HG03103 (cell line): Measurements from ENCODE around the gene MTARC2.
A peak's percentile ranks its signal among the peaks of the same experiment; 100 is the strongest.

ENCODE experiments used
- ATAC-seq: cut with Tn5 transposase; IDR thresholded peaks from one replicate; pipeline ENCODE4 v1.9.1; 2021; ENCODE audit warnings: low read depth; ENCODE audit not compliant: unreplicated experiment

MTARC2 gene

DNA sequence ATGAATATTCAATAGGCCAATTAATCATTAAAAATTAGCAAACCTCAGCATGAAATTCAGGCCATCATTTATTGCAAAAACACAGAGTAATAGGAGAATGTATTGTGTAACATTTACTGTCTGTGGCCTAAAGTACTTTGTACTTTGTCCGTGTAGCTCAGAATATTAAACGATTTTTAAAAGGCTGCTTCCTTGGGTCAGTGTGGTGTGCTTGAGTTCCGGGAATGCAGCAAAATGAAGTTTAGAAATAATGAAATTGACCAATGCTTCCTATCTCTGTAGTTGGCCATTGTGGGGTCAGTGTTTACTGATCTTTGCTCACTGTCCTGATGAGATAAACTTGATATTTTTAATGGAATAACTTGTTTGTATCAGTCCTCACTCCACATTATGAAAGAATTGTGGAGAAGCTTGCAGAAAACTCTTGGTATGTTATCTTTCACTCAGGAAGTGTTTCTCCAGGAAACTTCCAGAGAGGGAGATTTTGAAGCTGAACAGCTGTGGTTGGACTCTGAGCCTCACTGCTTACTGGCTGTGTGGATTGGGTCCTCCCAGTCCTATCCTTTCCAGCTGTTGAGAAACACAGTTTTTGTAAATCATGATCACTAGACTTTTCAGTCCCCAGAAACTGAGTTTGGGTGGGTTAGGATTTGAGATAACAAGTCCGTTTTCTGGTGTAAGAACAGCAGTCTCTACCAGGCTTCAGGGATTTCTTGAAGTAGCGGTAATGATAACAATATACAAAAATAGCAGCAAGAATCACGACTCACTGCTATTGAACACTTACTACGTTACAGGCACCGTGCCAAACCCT is 19.4 kb downstream of the MTARC2 start:
- ATAC-seq = no peak

DNA sequence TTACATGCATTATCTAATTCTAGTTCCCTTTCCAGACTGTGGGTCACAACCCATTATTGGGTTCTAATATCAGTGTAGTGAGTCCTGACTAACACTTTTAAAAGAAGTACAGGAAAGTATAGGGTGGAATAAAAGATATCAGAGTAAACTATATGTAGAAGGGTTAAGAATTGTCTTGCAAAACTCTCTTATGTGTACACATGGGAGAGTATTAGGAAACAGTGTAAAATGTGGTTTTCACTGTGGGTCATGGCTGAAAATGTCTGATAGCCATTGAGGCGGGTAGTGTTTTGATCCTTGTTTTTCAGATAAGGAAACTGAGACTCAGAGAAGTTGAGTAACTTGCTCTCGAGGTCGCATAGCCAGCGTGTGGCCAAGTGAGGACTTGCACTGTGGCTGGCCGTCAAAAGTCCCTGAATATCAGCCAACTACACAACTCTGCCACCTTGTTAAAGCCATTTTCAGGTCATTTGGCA is 20.0 kb downstream of the MTARC2 start:
- no peak for ATAC-seq

DNA sequence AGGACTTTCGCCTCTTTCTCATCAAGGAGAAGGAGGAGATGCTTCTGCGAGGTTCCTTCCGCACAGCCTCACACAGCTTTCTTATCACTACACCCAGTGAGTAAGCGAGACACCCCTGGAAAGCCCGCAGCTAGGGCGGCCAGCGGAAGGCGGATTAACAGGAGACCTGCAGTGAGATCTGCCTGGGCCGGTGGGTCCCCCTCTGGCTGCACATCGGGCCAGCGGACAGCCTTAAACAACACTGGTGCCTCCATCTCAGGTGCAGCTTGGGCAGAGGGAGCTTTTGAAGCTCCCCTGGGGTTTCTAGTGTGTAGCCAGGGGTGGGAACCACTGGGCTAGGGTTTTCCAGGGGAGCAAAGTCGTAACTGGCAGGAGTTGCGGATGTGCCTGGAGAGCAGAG is 21.1 kb downstream of the MTARC2 start:
- ATAC-seq = no peak

DNA sequence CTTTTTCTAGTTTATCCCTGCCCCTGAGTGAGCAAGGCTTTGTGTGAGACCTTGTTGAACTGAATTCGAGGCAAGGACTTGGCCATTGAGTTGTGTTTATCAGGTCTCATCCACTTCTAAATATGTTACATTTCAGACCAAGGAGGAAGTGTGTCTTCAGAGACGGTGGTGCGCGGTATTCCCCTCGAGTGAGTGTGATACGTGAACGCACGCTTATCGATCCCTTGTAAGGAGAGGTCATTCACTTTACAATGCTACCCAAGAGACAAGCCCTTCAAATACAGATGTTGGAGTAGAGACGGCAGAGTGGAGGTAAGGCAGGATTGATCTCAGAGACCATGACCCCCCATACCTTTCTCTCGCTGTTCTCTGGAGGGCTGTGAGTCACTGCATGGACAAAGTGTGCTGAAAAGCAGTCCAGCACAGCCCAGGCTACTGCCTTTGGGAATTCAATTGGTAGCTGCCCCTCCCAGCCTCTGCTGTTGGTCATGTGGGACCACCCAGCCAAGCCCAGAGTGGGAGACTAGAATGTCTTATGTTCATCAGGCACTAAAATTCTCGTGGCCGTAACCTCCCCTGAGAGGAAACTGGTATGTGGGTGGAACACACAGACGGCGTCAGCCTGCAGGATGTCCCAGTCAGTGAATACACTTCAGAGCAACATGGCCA is 22.3 kb downstream of the MTARC2 start:
- peak; percentile 69 for ATAC-seq

DNA sequence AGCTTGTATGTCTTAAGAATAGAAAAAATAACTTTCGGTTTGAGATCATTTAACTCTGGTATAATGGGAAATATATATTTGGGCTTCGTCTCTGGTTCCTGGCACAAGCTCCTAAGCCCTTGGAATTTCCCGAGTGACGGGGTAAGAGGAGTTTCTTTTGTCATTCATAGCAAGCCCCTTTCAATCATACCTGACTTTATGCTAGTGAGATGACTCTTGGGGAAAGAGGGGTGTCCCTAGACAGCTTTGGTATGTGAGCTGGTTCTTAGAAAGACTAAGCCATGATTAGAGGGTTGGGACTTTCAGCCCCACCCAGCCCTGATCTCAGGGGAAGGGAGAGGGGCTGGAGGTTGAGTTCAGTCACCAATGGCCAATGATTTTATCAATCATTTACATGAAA is 24.7 kb downstream of the MTARC2 start:
- no peak for ATAC-seq

DNA sequence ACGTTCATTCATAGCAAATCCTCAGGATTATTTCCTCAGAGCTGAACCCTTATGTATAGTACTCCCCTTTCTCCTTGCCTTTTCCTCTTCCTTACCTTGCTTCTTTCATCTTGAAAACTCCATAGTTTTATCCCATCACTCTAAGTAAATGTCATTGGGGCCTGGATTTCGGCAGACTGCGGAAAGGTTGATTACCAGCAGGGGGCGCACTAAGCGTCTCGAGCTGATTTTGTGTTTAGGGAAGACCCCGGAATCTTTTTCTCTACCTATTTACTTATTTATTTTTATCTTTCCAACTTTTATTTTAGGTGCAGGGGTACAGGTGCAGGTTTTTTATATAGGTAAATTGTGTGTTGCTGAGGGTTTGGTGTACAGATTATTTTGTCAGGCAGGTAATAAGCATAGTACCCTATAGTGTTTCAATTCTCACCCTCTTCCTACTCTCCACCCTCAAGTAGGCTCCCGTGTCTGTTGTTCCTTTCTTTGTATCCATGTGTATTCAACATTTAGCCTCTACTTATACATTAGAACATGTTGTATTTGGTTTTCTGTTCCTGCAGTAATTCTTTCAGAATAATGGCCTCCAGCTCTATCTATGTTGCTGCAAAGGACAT is 27.2 kb downstream of the MTARC2 start:
- ATAC-seq = no peak

DNA sequence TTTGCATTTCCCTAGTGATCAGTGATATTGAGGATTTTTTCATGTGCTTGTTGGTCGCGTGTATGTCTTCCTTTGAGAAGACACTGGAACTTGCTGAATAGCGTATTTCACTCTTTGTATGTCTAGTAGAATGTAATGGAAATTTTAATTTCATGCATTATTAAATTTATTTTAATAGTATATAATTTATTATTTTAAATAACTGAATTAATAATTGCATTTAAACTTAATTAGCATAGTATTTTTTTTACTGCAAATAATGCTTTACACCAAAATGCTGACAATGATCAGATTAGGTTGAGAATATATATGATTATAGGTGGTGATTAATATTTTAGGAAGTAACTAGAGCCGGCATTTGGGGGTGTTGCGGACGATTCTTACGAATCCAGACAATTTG is 28.1 kb downstream of the MTARC2 start:
- ATAC-seq = no peak

DNA sequence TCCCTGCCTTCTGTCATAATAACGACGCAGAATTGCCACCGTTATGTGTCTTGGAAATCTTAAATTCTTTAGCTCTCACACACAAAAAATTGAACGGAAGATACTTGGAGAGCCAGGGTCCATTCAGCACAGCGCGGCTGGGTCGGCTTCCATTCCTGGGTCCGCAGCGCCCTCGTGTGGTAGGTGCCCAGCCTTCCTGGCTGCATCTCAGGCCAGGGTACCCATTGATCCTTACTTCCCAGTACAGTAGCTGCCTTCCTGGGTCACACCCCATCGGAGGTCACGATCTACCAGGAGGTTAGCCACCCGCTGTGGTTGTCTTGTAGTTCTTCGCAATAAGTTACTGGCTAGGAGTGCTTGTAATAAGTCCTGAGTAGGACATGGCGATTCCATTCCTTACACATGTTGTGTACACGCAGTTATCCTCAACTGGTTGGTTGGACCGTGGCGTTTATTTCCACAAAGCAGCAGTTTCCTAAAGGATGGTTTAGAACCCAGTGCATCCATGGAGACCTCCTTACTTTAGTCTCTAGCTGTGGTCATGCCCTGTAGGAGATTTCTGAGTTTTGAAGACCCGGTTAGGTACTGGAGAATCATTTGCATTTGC is 28.7 kb downstream of the MTARC2 start:
- peak; percentile 75 for ATAC-seq

DNA sequence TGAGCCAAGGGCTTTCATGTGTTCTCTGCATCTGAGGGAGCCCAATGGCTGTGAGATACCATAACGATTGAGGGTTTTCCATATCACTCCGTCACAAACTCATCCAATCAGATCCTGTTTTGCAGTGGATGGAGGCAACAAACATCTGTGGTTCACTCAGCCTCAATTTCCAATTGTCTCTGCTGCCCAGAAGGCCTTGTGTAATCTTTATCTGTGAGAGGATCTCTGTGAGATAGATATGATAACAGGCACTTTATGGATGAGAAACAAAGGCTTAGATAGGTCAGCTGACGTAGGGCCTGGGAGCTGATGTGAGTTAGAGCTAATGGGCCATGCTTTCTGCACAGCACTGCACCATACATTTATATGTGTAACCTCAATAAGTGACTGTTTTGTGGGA is 35.3 kb downstream of the MTARC2 start:
- ATAC-seq = no peak

DNA sequence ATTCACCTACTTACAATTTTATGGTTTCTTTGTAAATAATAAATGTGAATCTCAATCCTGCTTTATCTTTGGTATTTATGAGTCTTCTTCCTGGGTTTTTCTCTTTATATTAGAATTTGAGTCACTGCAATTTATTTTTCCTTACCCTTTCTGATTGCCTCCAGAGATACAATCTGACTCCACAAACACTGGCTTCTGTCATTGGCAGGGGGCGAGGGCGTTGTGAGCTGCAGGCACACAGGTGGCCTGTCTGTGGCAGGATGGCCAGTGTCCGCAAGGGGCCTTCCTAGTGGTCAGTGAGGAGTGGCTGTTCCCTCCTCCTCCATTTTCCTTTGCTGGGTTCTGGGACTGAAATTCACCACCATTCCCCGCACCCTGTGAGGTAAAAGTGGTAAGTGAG is 36.6 kb downstream of the MTARC2 start:
- ATAC-seq = no peak

DNA sequence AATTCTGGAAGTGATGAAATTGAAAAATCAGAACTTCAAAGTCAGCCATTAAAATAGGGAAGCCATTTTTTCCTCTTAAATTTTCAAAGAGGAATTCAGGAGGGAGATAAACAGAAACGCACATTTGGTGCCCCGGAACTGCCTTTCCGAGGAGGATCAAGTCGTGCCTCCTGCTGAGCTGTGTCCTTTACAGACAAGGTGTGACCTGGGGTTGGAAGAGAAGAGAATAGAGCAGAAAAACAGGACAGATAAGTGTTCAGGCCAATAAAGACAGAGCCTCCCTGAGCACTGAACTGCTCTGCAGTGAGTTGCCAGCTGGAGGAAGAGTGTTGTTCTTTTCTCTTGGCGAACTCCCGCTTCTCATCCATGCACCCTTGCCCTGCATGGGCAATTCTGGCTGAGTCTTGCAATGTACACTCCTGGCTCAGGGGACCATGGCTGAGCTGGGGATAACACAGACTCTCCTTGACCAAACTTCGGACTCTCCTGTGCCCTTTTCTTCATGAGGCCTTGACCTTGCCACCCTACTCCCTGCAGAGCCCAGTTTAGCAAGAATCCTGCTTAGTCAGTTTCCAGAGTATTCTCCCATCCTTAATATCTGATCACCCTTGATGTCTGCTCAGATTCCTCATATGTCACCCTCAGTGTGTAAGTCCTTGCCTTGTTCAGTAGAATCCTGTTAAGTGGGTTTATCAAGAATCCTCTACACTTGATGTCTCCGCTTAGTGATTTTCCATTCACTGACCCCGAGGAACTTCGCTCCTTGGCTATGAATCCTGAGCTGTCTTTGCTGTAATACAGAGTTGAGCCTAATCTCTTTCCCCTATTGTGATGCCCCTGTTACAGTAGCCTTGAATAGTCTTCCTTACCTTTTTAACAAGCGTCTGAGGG is 37.3 kb downstream of the MTARC2 start:
- no peak for ATAC-seq

DNA sequence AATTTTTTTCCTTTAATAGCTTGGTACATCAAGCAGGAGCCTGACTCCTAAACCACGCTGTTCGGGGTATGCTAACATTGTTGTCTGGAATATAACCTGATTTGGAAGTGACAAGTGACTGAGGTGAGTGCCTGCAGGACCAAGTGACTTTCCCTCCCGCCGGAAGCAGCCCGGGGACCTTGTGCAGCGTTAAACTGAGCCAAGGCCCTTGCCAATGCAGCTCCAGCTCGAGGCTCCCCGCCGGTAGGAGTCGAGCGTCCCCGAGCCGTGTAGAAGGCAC is 37.9 kb downstream of the MTARC2 start:
- ATAC-seq = peak; percentile 24

DNA sequence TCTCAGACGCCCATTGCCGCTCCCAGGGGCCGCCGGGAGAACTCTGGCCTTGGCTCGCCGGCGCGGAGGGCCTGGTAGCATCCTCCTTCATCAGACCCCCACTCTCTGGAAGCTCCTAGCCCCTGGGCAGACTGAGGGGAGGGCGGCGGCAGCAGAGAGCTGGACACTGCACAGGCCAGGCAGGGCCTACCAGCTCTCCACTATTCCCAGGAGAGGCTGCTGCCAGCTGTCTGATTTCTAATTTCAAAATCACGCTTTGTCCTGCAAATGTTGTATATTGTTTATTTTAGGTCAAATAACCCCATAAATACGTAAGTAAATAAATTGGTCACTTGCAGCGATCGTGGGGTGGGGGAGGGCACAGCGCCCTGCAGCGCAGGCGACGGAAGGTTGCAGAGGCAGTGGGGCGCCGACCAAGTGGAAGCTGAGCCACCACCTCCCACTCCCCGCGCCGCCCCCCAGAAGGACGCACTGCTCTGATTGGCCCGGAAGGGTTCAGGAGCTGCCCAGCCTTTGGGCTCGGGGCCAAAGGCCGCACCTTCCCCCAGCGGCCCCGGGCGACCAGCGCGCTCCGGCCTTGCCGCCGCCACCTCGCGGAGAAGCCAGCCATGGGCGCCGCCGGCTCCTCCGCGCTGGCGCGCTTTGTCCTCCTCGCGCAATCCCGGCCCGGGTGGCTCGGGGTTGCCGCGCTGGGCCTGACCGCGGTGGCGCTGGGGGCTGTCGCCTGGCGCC is 38.4 kb downstream of the MTARC2 start, which contains the start of gene MTARC1:
Gene MTARC1, plus strand, starts transcription at position 577 of the 732 bp plus-strand sequence. Its CDS starts 32 bp downstream, at position 609.
- peak; percentile 74 for ATAC-seq

DNA sequence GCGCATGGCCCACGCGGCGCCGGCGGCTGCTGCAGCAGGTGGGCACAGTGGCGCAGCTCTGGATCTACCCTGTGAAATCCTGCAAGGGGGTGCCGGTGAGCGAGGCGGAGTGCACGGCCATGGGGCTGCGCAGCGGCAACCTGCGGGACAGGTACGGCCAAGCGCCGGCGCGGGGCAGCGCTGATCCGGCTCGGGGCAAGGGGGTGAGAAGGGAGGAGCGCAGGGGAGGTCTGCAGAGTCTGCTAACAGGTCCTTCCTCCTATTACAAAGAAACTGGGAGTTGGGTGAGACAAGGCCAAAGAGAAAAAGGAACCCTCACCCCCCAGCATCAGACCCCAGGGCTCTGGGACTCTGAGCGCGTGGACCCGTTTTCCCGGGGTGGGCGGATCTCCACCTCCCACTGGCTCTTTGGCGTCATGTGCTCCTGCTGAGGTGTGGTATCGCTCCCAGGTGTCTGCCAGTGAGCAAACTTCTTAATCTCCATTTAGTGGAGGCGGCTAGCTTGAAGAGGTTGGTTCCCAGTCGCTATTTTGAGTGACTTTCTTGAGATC is 39.0 kb downstream of the MTARC2 start:
- peak; percentile 29 for ATAC-seq

DNA sequence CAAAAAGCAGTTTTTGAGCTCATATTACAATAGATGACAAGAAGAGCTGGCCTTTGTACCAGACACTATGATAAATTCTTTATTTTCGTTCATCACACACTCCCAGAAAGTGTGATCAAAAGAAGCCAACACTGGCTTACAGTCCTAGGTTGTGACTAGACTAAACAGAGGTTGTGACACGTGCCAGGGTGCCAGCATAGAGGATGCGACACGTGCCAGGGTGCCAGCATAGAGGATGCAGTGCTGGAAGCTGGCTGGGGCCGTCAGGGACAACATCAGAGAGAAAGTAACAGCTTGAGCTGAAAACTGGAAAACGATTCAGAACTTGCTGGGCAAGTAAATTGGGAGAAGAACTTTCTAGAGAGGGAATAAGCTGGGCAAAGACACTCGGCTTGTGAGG is 40.8 kb downstream of the MTARC2 start:
- no peak for ATAC-seq

DNA sequence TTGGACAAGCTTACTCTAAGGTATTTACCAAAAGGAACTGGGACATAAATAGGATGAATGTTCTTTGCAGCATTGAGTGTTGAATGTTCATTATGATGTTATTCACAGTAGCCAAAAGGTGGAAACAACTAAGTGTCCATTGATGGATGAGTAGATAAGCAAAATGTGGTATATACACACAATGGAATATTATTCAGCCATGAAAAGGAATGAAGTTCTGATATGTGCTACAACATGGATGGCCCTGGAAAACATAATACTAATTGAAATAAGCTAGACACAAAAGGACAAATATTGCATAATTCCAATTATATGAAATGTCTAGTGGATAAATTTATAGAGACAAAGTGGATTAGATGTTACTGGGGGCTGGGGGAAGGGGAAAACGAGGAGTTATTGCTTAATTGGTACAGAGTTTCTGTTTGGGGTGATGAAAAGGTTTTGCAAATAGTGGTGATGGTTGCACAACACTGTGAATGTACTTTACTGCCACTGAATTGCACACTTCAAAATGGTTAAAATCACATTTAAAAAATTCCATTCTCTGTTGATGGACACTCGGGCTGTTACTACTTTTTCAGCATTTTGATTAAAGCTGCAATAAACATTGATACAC is 41.5 kb downstream of the MTARC2 start:
- ATAC-seq = no peak

DNA sequence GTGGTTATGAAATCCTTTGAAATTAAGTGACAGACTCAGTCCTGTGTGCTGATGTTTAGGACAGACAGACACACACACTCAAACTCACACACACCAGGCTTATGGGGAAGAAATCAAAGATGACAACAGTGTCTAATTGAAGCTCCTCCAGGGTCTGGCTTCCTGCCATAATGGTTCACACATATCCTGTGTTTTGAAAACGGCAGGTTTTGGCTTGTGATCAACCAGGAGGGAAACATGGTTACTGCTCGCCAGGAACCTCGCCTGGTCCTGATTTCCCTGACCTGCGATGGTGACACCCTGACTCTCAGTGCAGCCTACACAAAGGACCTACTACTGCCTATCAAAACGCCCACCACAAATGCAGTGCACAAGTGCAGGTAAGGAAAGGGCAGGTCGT is 43.2 kb downstream of the MTARC2 start:
- no peak for ATAC-seq

DNA sequence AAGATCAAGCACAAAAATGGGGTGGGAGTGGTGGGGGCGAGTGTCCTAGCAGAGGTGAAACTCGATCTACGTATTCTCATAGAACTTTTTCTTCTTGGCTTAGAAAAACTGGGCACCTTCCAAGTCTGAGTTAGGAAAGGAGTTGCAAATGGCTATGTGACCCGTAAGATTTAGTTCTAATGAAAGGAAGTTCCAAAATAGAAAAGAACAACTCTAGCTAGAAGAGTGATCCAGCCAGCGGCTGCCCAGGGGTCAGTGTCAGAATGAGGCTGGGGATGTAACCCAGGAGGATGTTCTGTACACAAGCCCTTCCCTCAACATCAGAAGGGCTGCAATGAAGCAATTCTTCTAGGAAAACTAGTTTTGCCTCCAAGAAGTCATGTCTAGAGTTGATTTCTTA is 43.8 kb downstream of the MTARC2 start:
- ATAC-seq = no peak

DNA sequence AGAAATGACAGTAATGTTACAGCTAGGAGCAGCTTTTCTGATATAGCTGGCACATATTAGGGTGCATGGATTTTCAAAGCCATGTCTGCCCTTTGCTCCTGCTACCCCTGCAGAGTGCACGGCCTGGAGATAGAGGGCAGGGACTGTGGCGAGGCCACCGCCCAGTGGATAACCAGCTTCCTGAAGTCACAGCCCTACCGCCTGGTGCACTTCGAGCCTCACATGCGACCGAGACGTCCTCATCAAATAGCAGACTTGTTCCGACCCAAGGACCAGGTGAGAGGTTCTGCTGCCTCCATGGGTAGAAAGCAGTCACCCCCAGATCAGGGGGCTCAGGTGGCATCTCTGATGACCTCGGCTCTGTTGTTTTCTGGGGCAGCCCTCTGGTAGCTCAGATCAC is 48.4 kb downstream of the MTARC2 start:
- no peak for ATAC-seq
